K562 (cell line): ENCODE measurements around the gene KIAA0930. TPM values are rescaled to one million over a fixed set of nuclear protein-coding genes. Genes with fewer than 3 reads are reported as not detected.

Source experiments
- ATAC-seq: fragments of 200-7000 bp; cut with Tn5 transposase; 3 replicates; pipeline ENCODE4 v1.9.1; 2020; ENCODE audit warnings: moderate library complexity
- BruUV-seq: library from RNA; stranded (reverse); fragments of 400-500 nt; replicated peaks from 2 replicates; lab custom pipeline; 2021; lab: Mats Ljungman, UMichigan
- CTCF ChIA-PET: fragments of 300-600 bp; formaldehyde crosslinking; extraction: SDS; loops from one replicate; lab custom pipeline; 2021; ENCODE audit warnings: low intra/inter-chr PET ratio; lab: Yijun Ruan, JAX
- POLR2A ChIA-PET: fragments of 300-600, 350-650 bp; sonication (Branson Sonifier 250); formaldehyde crosslinking; extraction: SDS; loops from one replicate; lab custom pipeline; 2021; ENCODE audit warnings: antibody characterized with exemption, inconsistent platforms; lab: Yijun Ruan, JAX
- DNase-seq, 4 experiments: peaks; one replicate each; pipeline versions ENCODE4 v3.0.0 to v3.0.0-alpha.2; 2011 to 2018; ENCODE audit warnings: low spot score in 3 of 4, mixed read lengths in 3 of 4; ENCODE audit errors: extremely low read depth in 1 of 4
- FAIRE-seq: peaks from 2 replicates; lab custom pipeline; 2011; peaks lifted over from hg19 to GRCh38; lab: Jason Lieb, UNC
- H2AFZ ChIP-seq: 2 replicates; pipeline ENCODE4 v1.6.0; 2011; ENCODE audit warnings: low read depth, low read length, control low read depth, inconsistent platforms
- H3K27ac ChIP-seq: fragments of 200-600 bp; 3 replicates; pipeline ENCODE4 v1.8.0; 2011; ENCODE audit warnings: low read depth, mild to moderate bottlenecking, control low read depth, inconsistent platforms, low read length, moderate library complexity, mixed read lengths; ENCODE audit errors: extremely low read depth
- H3K27me3 ChIP-seq, 2 experiments: fragments of 300-600 bp in 1 of 2; 2 replicates in 1 of 2; 3 replicates in 1 of 2; pipeline versions ENCODE4 v1.6.0 to v1.8.0; 2011; ENCODE audit warnings: inconsistent platforms in 2 of 2, low read length in 2 of 2, mild to moderate bottlenecking in 1 of 2, mixed read lengths in 1 of 2, moderate library complexity in 1 of 2; ENCODE audit not compliant: control insufficient read depth in 2 of 2, insufficient read depth in 2 of 2
- H3K36me3 ChIP-seq: fragments of 300-600 bp; 3 replicates; pipeline ENCODE4 v1.8.0; 2011; ENCODE audit warnings: mild to moderate bottlenecking, low read length, inconsistent platforms; ENCODE audit not compliant: control insufficient read depth, insufficient read depth
- H3K4me1 ChIP-seq, 2 experiments: fragments of 200-600 bp in 1 of 2; replicated peaks in 1 of 2; 2 replicates in 1 of 2; 3 replicates in 1 of 2; pipeline versions ENCODE4 v1.5.1 to v1.8.0; 2011; ENCODE audit warnings: inconsistent platforms in 2 of 2, low read length in 2 of 2, mild to moderate bottlenecking in 1 of 2, mixed read lengths in 1 of 2, moderate library complexity in 1 of 2; ENCODE audit not compliant: control insufficient read depth in 2 of 2, insufficient read depth in 2 of 2
- H3K4me2 ChIP-seq: 2 replicates; pipeline ENCODE4 v1.6.1; 2011; ENCODE audit warnings: low read length, control low read depth, inconsistent platforms, mixed read lengths; ENCODE audit not compliant: insufficient read depth
- H3K4me3 ChIP-seq: fragments of 200-600 bp; sonication (generic), shearing (Covaris generic); 2 replicates; pipeline ENCODE4 v1.5.1; 2016; ENCODE audit warnings: control low read depth, inconsistent platforms
- H3K79me2 ChIP-seq: fragments of 200-600 bp; 3 replicates; pipeline ENCODE4 v1.8.0; 2011; ENCODE audit warnings: low read length, inconsistent platforms; ENCODE audit not compliant: control insufficient read depth, insufficient read depth
- H3K9ac ChIP-seq, 2 experiments: 2 replicates each; pipeline versions ENCODE4 v1.6.0 to v1.6.1; 2011; ENCODE audit warnings: low read depth in 2 of 2, low read length in 2 of 2, control low read depth in 1 of 2, inconsistent platforms in 1 of 2, mild to moderate bottlenecking in 1 of 2, mixed read lengths in 1 of 2; ENCODE audit not compliant: insufficient read depth in 1 of 2
- H3K9me1 ChIP-seq: one replicate; pipeline ENCODE4 v1.6.0; 2011; ENCODE audit warnings: inconsistent platforms, mild to moderate bottlenecking, low read length, moderate library complexity; ENCODE audit not compliant: control insufficient read depth, insufficient read depth
- H3K9me3 ChIP-seq: replicated peaks from 2 replicates; pipeline ENCODE4 v1.5.1; 2011; ENCODE audit warnings: low read depth, low read length, inconsistent platforms; ENCODE audit not compliant: control insufficient read depth, insufficient read depth
- H4K20me1 ChIP-seq: replicated peaks from 2 replicates; pipeline ENCODE4 v1.6.1; 2011; ENCODE audit warnings: low read length, inconsistent platforms, mixed read lengths; ENCODE audit not compliant: control insufficient read depth, insufficient read depth
- ATF7 ChIP-seq: fragments of 450-650 bp; IDR thresholded peaks from 2 replicates; pipeline ENCODE4 v1.7.1; 2014; ENCODE audit warnings: mild to moderate bottlenecking, moderate library complexity
- CSDE1 ChIP-seq, 2 experiments: fragments of 450-650 bp; IDR thresholded peaks; 2 replicates each; pipeline ENCODE4 v1.6.1; 2016; ENCODE audit warnings: mild to moderate bottlenecking in 1 of 2
- HDAC1 ChIP-seq, 2 experiments: fragments of 450-650 bp; IDR thresholded peaks; 2 replicates each; pipeline ENCODE4 v1.6.1; 2016 to 2017; ENCODE audit warnings: inconsistent platforms in 1 of 2, mild to moderate bottlenecking in 1 of 2, moderate library complexity in 1 of 2
- REST ChIP-seq, 2 experiments: fragments of 450-650 bp; formaldehyde crosslinking in 1 of 2; IDR thresholded peaks; 2 replicates each; pipeline versions ENCODE4 v1.4.0 to v1.6.1; 2014 to 2020; ENCODE audit warnings: mild to moderate bottlenecking in 2 of 2, borderline replicate concordance in 1 of 2, low read depth in 1 of 2
- USF1 ChIP-seq: sonication (generic); formaldehyde crosslinking; IDR thresholded peaks from 2 replicates; pipeline ENCODE4 v1.9.0; 2022; ENCODE audit warnings: mild to moderate bottlenecking, missing genetic modification reagents
- WGBS: fragments of 100-300 bp; shearing (Covaris generic); methylation state at CpG from one replicate; pipeline ENCODE4 v1.1.6; 2016; ENCODE audit warnings: low coverage, mixed read lengths; ENCODE audit not compliant: insufficient coverage; ENCODE audit errors: missing lambda C conversion rate; 5-methylcytosine and 5-hydroxymethylcytosine counted together
- in situ Hi-C: fragments of 300-500 bp; cut with MboI; formaldehyde crosslinking; loops from 4 replicates; pipeline ENCODE4 v1.15.0; 2018; ENCODE audit warnings: inconsistent platforms, mixed read lengths
- intact Hi-C: fragments of 100-400 bp; cut with micrococcal nuclease; formaldehyde crosslinking; loops from 2 replicates; pipeline ENCODE4 v1.14.2; 2022
- polyA plus RNA-seq, 8 experiments: library from polyadenylated mRNA; depleted of rRNA in 4 of 8; stranded (reverse) in 5 of 8; unstranded in 3 of 8; fragments of >200 nt; fragmentation: Nextera tagmentation in 2 of 8; fragmentation: Illumina TruSeq in 1 of 8; extraction: Ambion mirVana in 2 of 8; extraction: Trizol in 1 of 8; gene quantifications; 2 replicates each; pipeline versions ENCODE4 v1.2.1 to v1.2.3, GENCODE V29; 2011 to 2014; ENCODE audit warnings: inconsistent platforms in 1 of 8, missing spikeins in 1 of 8
- total RNA-seq, 7 experiments: library from RNA; depleted of rRNA in 6 of 7; stranded (reverse); fragments of >200 nt in 6 of 7; fragmentation: Illumina TruSeq in 2 of 7; extraction: Trizol in 2 of 7; gene quantifications; 2 replicates each; pipeline versions ENCODE4 v1.2.1 to v1.2.3, GENCODE V29; 2011 to 2021; ENCODE audit warnings: low replicate concordance in 1 of 7
- TF ChIP-seq, protein P1 (sequence below): sonication (generic); formaldehyde crosslinking; IDR thresholded peaks from 2 replicates; pipeline ENCODE4 v1.5.0; 2020; ENCODE audit warnings: missing genetic modification reagents
- TF ChIP-seq, protein P2 (sequence below): sonication (generic); formaldehyde crosslinking; IDR thresholded peaks from 2 replicates; pipeline ENCODE4 v1.9.0; 2022; ENCODE audit warnings: mild to moderate bottlenecking, missing genetic modification reagents

Gene KIAA0930
- total and polyA plus RNA-seq, 9 of the 15 experiments (the other 6 are each of a cell fraction or from before 2014, with no cell fraction given), result 0.24 to 12.1 (median 6.4) TPM

GRCh38 chr22:45263463-45264269, 23.0 kb upstream of the KIAA0930 start:
- Histone ChIP-seq H3K4me1 (peaks cover 5 to 15% of the 10 kb centered on the region in 2 experiments; a peak in 3 of 5 replicates), H3K27ac (no peak overlapping the region), H3K4me3 (no peak overlapping the region), H3K9me1 (no peaks in the 10 kb centered on the region), H3K9me3 (no peaks in the 10 kb centered on the region), H3K9ac (peak overlapping the region in 1 of 2 experiments; percentile 28; a peak in 1 of 4 replicates), H3K4me2 (no peak overlapping the region), H3K27me3 (peaks cover 0 to 18% of the 10 kb centered on the region in 2 experiments; a peak in 3 of 5 replicates), H2AFZ (peak overlapping the region; percentile 86), H3K79me2 (no peaks in the 10 kb centered on the region), H4K20me1 (no peaks in the 10 kb centered on the region), H3K36me3 (no peaks in the 10 kb centered on the region)
- no TSS peak for BruUV-seq
- FAIRE-seq (peak; percentile 76), DNase-seq (peak; percentile 58 to 77 (median 68)), ATAC-seq (peak; percentile 98)
- intact Hi-C loops, result loop anchor here (1.0 kb wide), 1 partner anchor 162 kb away; no protein-coding TSS in a partner anchor
- CTCF ChIA-PET, result interaction anchor here (0.5 kb wide), 1 partner anchor 175 kb away, joined by 3 read pairs; no protein-coding TSS in a partner anchor
- in situ Hi-C loops, result no loop called here
- POLR2A ChIA-PET, result no interaction called here
- 4% methylated on average over 13 of the region's 17 CpGs for WGBS
- TF ChIP-seq, protein P1, sequence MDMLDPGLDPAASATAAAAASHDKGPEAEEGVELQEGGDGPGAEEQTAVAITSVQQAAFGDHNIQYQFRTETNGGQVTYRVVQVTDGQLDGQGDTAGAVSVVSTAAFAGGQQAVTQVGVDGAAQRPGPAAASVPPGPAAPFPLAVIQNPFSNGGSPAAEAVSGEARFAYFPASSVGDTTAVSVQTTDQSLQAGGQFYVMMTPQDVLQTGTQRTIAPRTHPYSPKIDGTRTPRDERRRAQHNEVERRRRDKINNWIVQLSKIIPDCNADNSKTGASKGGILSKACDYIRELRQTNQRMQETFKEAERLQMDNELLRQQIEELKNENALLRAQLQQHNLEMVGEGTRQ, result peak; percentile 73
- TF ChIP-seq USF1 (CRISPR knock-in tag) (peak; percentile 71), ATF7 (0 out of 2 replicates have a peak, but pooled peaks have one; percentile 20), REST (IDR thresholded peaks at IDR 0.05; ENCODE audit: borderline replicate concordance) (peak; percentile 69; the same call in 1 of the 2 replicates), REST (CRISPR knock-in tag; IDR thresholded peaks at IDR 0.05; ENCODE audit: low read depth) (no peak), CSDE1 (IDR thresholded peaks at IDR 0.05) (no peak), HDAC1 (IDR thresholded peaks at IDR 0.05) (peak in 1 of 2 experiments; percentile 33; a peak in 1 of 4 replicates)
- TF ChIP-seq, protein P2, sequence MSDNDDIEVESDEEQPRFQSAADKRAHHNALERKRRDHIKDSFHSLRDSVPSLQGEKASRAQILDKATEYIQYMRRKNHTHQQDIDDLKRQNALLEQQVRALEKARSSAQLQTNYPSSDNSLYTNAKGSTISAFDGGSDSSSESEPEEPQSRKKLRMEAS (CRISPR knock-in tag), result peak; percentile 83
